HG02610 (cell line): ENCODE measurements around the gene ENKD1.
A peak's percentile ranks its signal among the peaks of the same experiment; 100 is the strongest.

ENCODE experiments used
- ATAC-seq: cut with Tn5 transposase; IDR thresholded peaks from one replicate; pipeline ENCODE4 v1.9.1; 2021; ENCODE audit warnings: mild to moderate bottlenecking, moderate library complexity; ENCODE audit not compliant: unreplicated experiment

ENKD1 gene

GRCh38 chr16:67664258-67664657 lies 2.3 kb downstream of the ENKD1 start:
- no peak for ATAC-seq

- ATAC-seq, result no peak
Observed at GRCh38 chr16:67663877-67664222, 2.7 kb downstream of the ENKD1 start.

- ATAC-seq, result no peak
Observed at GRCh38 chr16:67663151-67663876, 3.2 kb downstream of the ENKD1 start.

GRCh38 chr16:67662653-67663010 lies 3.9 kb downstream of the ENKD1 start:
- no peak for ATAC-seq

GRCh38 chr16:67661886-67662652 lies 4.5 kb downstream of the ENKD1 start:
- no peak for ATAC-seq

GRCh38 chr16:67661101-67661761 lies 5.3 kb downstream of the ENKD1 start:
- no peak for ATAC-seq

- ATAC-seq, result peak; percentile 83
Observed at GRCh38 chr16:67660564-67661028, 6.0 kb downstream of the ENKD1 start, which contains the start of gene PARD6A. Gene PARD6A (plus strand): TSS chr16:67660960. CDS start chr16:67661039, 79 bp downstream.

- peak; percentile 50 for ATAC-seq
Observed at GRCh38 chr16:67659675-67660563, 6.6 kb downstream of the ENKD1 start, which contains the start of gene ACD. Gene ACD (minus strand): TSS chr16:67660260. CDS start chr16:67660220, 40 bp downstream.

- ATAC-seq, result no peak
Observed at GRCh38 chr16:67658849-67659674, 7.5 kb downstream of the ENKD1 start.

GRCh38 chr16:67657751-67658518 lies 8.6 kb downstream of the ENKD1 start:
- no peak for ATAC-seq

- ATAC-seq, result no peak
Observed at GRCh38 chr16:67657017-67657608, 9.4 kb downstream of the ENKD1 start.

- no peak for ATAC-seq
Observed at GRCh38 chr16:67656344-67657016, 10.1 kb downstream of the ENKD1 start.

GRCh38 chr16:67655363-67655762 lies 11.2 kb downstream of the ENKD1 start:
- ATAC-seq, result no peak

GRCh38 chr16:67654403-67654911 lies 12.1 kb downstream of the ENKD1 start:
- no peak for ATAC-seq

- no peak for ATAC-seq
Observed at GRCh38 chr16:67653789-67654402, 12.7 kb downstream of the ENKD1 start.

GRCh38 chr16:67653128-67653788 lies 13.3 kb downstream of the ENKD1 start:
- no peak for ATAC-seq

- ATAC-seq, result no peak
Observed at GRCh38 chr16:67652578-67653127, 13.9 kb downstream of the ENKD1 start.
